ENCODE results near the gene WWOX. TPM values are rescaled to one million over a fixed set of nuclear protein-coding genes. Genes with fewer than 3 reads are reported as not detected.

Gene WWOX
- total RNA-seq, 1 donor from 2014 or later = 19.2 TPM

DNA sequence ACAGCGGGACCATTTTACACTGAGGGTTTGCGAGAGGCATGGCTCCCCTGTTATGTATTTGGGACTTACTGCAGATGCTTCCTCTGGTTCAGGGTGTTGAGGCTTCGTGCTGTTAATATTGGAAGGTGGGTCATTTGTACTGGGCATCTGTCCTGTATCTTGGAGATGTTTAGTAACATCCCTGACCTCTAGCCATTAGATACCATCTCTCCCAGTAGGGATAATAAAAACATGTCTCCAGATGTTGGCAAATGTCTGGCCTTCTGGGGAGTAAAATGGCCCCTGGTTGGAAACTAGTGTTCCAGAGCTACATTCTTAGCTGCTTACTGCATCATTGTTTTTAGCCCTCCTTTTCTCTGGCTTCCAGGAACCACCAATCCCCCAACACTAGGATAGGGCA lies 388.0 kb downstream of the WWOX start:
- Histone ChIP-seq H3K4me1 (no peaks in the 10 kb centered on the region), H3K27ac (no peak overlapping the region), H3K4me3 (no peak overlapping the region), H3K27me3 (ENCODE audit: low read depth) (no peaks in the 10 kb centered on the region), H3K36me3 (no peaks in the 10 kb centered on the region), H3K9me3 (no peaks in the 10 kb centered on the region)
- no peak for ATAC-seq
- no peak for DNase-seq
- TF ChIP-seq, protein P1, sequence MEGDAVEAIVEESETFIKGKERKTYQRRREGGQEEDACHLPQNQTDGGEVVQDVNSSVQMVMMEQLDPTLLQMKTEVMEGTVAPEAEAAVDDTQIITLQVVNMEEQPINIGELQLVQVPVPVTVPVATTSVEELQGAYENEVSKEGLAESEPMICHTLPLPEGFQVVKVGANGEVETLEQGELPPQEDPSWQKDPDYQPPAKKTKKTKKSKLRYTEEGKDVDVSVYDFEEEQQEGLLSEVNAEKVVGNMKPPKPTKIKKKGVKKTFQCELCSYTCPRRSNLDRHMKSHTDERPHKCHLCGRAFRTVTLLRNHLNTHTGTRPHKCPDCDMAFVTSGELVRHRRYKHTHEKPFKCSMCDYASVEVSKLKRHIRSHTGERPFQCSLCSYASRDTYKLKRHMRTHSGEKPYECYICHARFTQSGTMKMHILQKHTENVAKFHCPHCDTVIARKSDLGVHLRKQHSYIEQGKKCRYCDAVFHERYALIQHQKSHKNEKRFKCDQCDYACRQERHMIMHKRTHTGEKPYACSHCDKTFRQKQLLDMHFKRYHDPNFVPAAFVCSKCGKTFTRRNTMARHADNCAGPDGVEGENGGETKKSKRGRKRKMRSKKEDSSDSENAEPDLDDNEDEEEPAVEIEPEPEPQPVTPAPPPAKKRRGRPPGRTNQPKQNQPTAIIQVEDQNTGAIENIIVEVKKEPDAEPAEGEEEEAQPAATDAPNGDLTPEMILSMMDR (IDR thresholded peaks at IDR 0.05) = no peak
- intact Hi-C loops (cut with DNase I) = no loop called here

DNA sequence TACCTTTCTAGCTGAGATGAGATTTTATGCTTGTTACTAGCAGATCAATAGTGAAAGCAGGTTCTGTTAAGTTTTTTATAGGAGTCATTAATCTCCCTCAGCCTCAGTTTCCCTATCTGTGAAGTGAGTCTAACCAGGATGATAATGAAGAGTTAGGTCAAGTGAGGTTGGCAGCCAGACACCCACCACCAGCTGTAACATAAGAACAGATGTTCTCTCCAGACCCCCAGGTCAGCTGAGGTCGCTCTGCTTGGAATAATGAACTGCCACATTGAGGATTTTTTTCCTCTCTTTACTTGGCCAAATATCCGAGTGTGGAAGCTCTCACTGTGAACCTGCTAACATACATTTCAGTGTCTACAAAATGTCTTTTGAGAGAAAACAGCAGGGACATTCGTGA lies 389.6 kb downstream of the WWOX start:
- Histone ChIP-seq H3K4me3 (no peak overlapping the region), H3K27me3 (ENCODE audit: low read depth) (no peaks in the 10 kb centered on the region), H3K9me3 (no peaks in the 10 kb centered on the region), H3K36me3 (no peaks in the 10 kb centered on the region), H3K4me1 (no peaks in the 10 kb centered on the region), H3K27ac (no peak overlapping the region)
- TF ChIP-seq, protein P1 (IDR thresholded peaks at IDR 0.05) = no peak
- ATAC-seq = no peak
- no peak for DNase-seq
- intact Hi-C loops (cut with DNase I) = no loop called here

DNA sequence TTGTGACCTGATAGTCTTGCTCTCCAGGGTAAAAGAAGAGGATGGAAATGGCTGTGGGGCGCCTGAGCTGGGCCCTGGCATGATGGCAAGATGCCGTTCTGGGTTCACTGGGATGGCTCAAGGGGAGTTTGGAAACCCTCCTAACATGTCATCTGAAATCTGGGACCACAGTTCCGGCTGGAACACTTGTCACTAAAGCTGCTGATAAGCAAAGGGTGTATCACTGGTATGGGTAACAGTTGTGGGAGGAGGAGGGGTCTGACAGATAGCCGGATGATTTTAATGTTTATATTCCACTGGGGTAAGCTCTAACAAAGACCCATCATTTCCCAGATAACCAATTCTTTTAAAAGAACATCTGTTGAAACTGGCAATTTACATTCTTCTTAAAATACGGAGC lies 390.2 kb downstream of the WWOX start:
- ATAC-seq = no peak
- TF ChIP-seq, protein P1 (IDR thresholded peaks at IDR 0.05) = no peak
- no peak overlapping the region for H3K27ac ChIP-seq
- intact Hi-C loops (cut with DNase I) = no loop called here
- H3K36me3 ChIP-seq = no peaks in the 10 kb centered on the region
- no peaks in the 10 kb centered on the region for H3K9me3 ChIP-seq
- H3K4me1 ChIP-seq = no peaks in the 10 kb centered on the region
- no peak overlapping the region for H3K4me3 ChIP-seq
- no peak for DNase-seq
- no peaks in the 10 kb centered on the region for H3K27me3 ChIP-seq (ENCODE audit: low read depth)

DNA sequence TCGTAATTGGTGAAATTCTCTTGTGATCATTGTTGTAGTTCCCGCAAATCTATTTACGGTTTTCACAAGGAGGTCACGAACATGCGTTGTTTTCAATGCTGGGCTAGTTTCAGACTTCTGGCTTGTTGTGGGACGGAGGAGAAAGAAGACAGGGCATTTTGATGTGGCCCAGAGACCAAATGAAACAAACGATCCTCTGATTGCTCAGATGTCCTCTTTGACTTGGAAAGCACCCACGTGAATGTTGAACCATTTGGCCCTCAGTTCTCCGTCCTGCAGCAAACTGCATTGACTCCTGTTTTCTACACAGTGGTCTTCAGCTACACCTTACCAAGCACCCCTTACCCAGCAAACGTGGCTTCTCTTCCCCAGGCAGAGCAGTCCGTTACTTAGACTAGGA lies 391.0 kb downstream of the WWOX start:
- H3K36me3 ChIP-seq = no peaks in the 10 kb centered on the region
- TF ChIP-seq, protein P1 (IDR thresholded peaks at IDR 0.05) = no peak
- intact Hi-C loops (cut with DNase I) = no loop called here
- no peak for DNase-seq
- no peak overlapping the region for H3K27ac ChIP-seq
- ATAC-seq = no peak
- H3K4me3 ChIP-seq = no peak overlapping the region
- H3K4me1 ChIP-seq = no peaks in the 10 kb centered on the region
- no peaks in the 10 kb centered on the region for H3K27me3 ChIP-seq (ENCODE audit: low read depth)
- H3K9me3 ChIP-seq = no peaks in the 10 kb centered on the region

DNA sequence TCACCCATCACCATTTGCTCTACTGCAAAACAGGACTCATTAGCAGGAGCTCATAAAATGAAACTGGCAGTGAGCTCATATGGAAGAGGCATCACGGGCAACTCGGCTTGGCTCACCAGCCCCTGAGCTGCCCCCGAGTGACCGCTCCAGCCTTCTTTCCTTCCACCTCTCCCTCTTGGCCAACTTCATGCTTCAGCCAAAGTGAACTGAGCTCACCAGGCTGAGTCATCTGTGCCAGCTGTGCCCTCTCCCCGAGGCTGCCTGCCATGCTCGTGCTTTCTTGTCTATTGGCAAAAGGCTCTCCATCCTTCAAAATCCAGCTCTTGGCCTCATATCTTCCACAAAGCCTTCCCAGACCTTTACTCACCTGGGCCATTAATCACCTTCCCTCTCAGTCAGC lies 391.4 kb downstream of the WWOX start:
- no peak overlapping the region for H3K4me3 ChIP-seq
- intact Hi-C loops (cut with DNase I) = no loop called here
- H3K4me1 ChIP-seq = no peaks in the 10 kb centered on the region
- H3K27me3 ChIP-seq (ENCODE audit: low read depth) = no peaks in the 10 kb centered on the region
- H3K36me3 ChIP-seq = no peaks in the 10 kb centered on the region
- H3K9me3 ChIP-seq = no peaks in the 10 kb centered on the region
- no peak overlapping the region for H3K27ac ChIP-seq
- no peak for ATAC-seq
- DNase-seq = no peak
- TF ChIP-seq, protein P1 (IDR thresholded peaks at IDR 0.05) = no peak

DNA sequence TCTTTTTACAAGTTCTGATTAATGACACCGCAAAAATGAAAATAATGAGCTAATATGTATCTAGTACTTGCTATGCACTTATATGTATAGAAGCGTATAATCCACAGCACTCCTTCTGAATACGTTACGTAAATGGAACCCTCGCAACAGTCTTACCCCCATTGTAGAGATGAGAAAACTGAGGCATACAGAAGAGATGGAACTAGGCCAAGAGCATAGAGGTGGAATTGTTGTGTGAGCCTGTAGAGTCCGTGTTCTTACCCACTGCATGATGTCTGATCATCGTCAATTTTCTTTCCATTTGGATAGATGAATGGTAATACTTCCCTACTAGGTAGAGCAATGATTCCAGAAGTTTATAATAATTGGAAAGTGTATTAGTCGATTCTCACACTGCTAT lies 394.1 kb downstream of the WWOX start:
- no peak for DNase-seq
- intact Hi-C loops (cut with DNase I) = no loop called here
- TF ChIP-seq, protein P1 (IDR thresholded peaks at IDR 0.05) = no peak

More for the DNA sequence above, 394.1 kb downstream of the WWOX start:
- no peak for ATAC-seq
- Histone ChIP-seq H3K27me3 (ENCODE audit: low read depth) (no peaks in the 10 kb centered on the region), H3K4me1 (no peaks in the 10 kb centered on the region), H3K27ac (no peak overlapping the region), H3K36me3 (no peaks in the 10 kb centered on the region), H3K4me3 (no peak overlapping the region), H3K9me3 (no peaks in the 10 kb centered on the region)

Data from lower lobe of right lung (tissue), 2 donors.